HG02798 (cell line): ENCODE measurements around the gene FCHO2.

Source experiments
- ATAC-seq: cut with Tn5 transposase; IDR thresholded peaks from one replicate; pipeline ENCODE4 v1.9.1; 2021; ENCODE audit warnings: mild to moderate bottlenecking; ENCODE audit not compliant: unreplicated experiment, poor library complexity

Gene FCHO2

DNA sequence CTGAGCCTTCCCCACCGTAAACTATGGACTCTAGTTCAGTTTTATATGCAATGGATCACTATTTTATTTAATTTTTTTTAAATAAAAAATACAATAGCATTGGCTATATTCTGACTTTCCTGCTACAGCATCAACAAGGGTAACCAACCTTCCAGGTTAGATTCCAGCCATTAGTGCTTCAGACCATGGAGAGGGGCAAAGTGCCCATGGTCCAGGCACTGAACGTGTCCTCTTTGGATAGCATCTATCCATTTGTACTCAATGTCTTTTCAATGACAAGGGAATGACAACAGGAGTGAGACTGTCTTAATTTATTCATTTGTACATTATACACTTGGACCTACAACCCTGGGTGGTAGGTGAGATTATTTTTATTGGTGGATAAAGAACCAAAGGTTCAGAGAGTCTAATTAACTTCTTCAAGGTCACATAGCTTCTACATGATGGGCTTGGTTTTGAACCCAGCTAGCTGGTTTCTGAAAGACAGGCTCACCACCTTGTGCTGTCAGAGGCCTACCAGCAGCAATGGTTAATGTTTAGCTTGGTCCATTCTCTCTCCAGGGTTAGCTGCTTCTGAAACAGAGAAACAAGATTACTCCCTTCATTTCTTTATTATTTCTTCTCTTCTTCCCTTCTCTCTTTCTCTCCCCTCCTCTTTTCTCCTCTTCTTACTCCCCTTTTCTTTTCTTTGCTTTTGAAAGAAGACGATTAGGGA lies 176.0 kb downstream of the FCHO2 start:
- ATAC-seq: no peak

DNA sequence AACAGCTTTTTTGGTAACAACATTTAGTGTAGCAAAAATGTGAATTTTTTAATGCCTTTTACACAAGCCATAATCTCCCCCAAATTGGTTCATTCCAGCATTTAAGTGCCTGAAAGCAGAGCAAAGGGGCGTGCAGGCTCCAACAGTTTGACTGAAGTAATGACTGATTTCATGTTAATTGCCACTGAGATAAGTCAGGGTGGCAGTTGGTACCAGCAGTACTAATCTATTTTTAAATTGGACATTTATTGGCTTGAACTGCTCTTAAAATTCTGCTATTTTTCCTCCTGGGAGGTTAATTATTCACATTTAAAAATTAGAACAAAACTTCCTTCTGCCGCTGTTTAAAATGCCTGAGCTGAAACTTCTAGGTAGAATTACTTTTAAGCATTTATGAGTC lies 176.9 kb downstream of the FCHO2 start:
- no peak for ATAC-seq

- ATAC-seq: no peak
Observed at GRCh38 chr5:73135021-73135420, 179.2 kb downstream of the FCHO2 start.

- no peak for ATAC-seq
Observed at GRCh38 chr5:73135429-73136054, 179.7 kb downstream of the FCHO2 start.

DNA sequence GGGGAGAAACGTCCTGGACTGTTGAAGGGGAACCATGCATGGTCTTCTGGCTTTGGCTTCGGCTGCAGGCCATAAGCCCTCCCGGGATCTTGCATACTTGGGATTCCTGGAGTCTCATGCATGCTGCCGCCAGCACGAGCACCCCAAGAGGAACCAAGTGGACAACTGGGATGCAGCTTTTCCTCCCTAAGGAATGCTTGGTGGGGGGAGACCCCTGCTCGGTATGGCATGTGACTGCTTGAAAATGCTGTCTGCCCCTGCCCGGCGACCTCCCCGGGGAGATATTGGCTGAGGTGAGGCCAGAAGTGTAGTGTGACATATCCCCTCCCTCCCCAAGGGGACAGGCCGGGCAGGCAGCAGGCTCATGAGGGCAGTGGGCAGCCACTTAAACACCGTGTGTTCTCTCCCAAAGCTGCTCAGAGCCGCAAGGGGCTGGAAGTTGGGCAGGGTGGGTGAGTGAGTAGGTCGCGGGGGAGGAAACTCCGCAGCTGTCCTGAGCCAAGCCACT lies 180.3 kb downstream of the FCHO2 start:
- ATAC-seq: no peak

GRCh38 chr5:73137563-73138530 lies 182.0 kb downstream of the FCHO2 start:
- ATAC-seq: no peak

DNA sequence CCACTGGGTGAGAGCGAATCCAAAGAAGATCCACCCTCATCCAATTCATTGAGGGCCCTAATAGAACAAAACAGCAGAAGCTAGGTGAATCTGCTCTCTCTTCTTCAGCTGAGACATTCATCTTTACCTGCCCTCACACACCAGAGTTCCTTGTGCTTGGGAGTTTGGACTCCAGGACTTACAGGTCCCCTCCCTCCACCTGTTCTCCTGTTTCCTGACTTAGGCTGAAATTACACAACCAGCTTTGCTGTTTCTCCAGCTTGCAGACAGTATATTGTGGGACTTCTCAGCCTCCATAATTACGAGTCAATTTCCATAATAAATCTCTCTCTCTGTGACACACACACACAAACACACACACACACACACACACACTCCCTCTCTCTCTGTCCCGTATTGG lies 183.6 kb downstream of the FCHO2 start:
- ATAC-seq: no peak
